Measurements from ENCODE around the gene EXTL1.

EXTL1 gene

DNA sequence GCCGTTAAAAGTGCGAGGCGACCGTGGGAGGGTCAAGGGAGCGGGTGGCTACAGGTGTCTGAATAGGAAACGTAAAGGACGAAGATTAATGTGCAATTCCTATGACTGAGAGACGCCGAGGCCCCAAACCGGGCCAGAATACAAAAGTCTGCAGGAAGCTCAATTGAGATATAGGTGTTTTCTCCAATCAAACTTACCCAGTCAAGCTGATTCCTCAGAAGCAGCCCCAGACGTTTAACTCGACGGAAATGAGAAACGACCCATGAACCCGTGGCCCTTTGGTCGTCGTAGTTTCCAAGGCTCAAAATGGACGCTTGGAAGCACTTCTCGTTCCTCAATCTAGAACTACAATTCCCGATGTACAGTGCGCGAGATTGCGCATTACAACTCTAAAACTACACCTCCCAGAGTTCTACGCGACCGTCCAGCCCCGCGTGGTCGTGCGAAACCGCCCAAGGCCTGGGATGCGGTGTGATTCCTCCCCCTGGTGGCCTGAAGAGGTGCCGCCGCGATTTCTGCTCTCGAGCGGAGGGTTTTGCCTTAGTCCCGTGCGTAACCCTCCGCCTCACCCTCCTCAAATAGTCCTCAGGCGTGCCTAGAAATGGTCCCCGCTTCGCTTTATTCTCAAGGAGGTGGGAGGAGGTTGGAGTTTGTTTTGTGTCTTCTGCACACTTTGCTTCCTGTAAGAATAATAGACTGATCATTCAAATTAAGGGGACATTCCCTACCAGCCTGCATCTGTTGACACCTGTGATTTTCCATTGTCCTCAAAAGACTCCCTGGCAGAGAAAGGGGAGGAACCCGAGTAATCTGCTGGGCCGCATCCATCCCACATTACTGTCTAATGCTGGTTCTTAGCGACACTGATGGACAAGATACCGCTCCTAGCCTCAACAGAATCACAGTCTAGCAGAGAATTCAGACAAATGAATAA, 23.5 kb upstream of the EXTL1 start, which contains the start of gene PAFAH2:
Gene PAFAH2 (minus strand): TSS at position 236 of the 934 bp plus-strand sequence. CDS start 7,247 bp downstream, outside the sequence.
- peak; percentile 99 to 100 (median 99) for DNase-seq

DNA sequence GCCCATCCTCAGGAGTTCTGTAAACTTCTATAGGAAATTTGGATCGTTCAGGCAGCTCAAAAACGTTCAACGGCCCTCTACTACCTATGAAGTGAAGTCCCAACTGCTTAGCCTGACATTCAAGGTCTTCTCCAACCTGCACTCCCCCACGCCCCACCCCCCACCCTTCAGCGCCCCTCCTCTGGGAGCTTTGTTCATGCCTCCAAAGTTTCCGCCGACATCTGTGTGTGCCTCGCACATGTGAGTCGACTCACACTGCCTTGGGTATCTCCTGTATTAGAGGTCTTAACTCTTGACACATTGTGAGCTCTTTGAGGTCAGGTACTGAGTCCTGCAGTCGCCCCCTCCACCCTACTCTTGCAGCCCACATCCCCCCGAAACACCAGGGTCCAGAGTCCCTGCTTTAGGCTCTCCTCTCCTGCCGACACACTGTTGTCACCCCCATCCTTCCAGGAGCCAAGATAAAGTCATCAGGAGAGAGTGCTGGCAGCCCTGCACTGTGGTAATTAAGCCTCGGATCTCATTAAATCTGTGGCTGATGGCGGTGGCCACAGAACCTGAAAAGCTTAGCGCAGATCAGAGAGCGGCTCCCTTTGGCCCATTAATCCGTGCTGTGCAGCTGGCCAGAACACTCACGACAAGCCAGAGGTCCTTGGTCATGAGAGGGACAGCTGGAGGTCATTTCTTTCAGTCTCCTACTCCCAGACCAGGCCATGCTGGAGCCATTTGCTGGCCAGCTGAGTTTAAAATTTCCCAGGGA, 22.4 kb upstream of the EXTL1 start:
- DNase-seq: no peak

GRCh38 chr1:26003262-26003661, 18.3 kb upstream of the EXTL1 start:
- DNase-seq: peak; percentile 21 to 62 (median 58)

DNA sequence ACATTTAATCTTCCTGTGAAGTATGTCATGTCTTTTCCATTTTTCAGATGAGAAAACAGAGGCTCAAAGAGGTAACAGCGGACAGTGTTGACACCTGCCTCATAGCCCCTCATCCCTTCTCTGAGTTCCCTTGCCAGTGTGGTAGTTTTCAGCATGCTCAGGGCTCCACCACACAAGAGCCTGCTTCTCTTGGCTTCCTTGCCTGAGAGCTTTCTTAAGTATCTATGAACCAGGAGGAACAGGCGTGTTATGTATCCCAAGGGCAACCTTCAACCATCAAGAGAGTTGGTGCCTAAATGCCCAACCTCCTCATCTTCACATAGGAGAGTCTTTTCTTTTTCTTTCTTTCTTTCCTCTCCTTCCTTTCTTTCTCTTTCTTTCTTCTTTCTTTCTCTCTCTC, 17.8 kb upstream of the EXTL1 start:
- DNase-seq: no peak

- DNase-seq: no peak
Observed at GRCh38 chr1:26005434-26006105, 16.0 kb upstream of the EXTL1 start.

DNA sequence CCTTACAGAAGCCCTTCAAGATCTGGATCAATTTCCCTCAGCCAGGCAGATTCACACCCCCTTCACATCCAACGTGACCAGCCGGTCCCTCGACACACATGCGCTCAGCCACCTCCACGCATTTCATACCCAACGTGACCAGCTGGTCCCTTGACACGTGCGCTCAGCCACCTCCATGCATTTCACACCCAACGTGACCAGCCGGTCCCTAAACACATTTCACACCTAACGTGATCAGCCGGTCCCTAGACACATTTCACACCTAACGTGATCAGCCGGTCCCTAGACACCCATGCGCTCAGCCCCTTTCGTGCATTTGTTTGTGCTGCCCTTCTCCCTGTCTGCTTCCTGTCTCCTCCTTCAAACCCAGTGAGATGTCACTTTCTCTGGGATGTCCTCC, 14.9 kb upstream of the EXTL1 start:
- no peak for DNase-seq

DNA sequence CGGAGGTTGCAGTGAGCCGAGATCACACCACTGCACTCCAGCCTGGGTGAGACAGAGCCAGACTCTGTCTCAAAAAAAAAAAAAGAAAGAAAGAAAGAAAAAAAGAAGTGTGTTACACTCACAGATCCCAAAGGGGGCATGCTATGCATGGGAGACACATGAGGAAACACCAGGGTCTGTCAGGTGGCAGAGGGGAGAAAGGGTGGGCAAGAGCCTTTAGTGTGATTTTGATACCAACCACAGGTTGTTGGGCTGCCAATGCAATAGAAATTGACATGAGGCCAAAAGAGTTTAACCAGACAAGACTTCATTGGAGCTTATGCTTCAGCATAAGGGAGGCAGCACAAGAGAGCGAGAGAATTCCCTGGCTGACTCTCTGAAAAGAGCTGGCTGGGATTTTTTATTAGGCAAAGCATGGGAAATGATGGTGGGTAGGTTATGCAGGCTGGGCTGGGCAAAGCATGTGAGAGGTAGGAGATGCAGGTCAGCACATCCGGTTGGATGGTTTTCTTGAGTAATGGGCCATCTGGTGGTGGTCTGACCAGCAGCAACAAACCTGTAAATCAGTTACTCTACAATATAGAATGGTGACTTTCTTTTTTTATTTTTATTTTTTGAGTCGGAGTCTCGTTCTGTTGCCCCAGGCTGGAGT, 11.7 kb upstream of the EXTL1 start:
- DNase-seq: no peak

DNA sequence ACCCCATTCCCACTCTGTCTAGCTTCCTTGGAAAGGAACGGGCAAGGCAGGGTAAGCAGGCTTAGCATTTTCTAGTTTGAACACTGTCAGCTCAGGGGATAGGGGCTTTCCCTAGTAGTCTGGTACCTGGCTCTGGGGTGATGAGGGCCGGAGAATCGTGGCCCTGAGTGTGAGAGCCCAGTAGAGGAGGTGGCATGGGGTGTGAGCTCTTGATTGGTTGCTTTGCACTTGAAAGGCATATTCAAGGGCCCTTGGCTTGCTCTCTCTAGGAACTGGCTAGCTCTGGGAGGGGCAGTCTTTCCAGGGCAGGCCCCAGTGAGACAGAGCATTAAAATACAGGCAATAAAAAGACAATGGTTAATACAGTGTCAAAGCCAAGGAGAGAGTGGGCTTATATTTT, 10.8 kb upstream of the EXTL1 start:
- DNase-seq: no peak

DNA sequence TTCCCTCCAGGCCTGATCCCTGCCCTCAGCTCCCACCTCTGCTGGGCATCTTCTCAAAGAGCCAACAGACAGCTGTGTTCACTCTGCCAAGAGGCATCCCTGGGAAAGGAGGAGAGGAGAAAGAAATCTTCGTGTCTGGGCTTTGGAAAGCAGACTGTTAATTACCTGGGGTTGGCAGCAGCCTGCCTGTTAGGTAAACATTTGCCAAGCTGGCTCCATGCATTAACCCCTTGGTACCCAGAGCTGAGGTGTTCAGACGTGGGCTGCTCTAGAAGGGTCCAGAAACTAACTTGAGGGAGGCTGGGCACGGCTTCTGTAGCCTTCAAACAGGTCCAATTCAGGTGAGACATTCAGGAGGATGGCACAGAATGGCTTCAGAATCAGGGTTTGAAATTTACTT, 8.7 kb upstream of the EXTL1 start:
- DNase-seq: no peak

DNA sequence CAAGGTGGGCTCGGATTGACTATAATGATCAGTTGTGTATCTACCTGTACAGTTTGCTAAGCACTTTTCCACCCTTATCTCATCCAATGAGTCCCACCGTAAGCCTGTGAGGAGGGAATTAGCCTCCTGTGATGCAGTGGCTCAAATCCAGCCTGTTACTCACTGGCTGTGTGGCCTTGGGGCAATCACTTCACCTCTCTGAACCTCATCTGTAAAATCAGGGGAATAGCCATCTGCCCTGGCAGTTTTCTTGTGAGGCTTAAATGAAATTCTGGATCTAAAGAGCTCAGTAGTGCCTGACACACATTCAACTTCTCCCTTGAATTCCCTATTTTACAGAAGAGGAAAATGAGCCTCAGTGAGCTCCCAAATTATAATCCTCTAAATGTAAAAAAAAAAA, 7.4 kb upstream of the EXTL1 start:
- DNase-seq: no peak

- peak; percentile 89 to 97 (median 94) for DNase-seq
Observed at GRCh38 chr1:26015358-26015757, 6.2 kb upstream of the EXTL1 start.

DNA sequence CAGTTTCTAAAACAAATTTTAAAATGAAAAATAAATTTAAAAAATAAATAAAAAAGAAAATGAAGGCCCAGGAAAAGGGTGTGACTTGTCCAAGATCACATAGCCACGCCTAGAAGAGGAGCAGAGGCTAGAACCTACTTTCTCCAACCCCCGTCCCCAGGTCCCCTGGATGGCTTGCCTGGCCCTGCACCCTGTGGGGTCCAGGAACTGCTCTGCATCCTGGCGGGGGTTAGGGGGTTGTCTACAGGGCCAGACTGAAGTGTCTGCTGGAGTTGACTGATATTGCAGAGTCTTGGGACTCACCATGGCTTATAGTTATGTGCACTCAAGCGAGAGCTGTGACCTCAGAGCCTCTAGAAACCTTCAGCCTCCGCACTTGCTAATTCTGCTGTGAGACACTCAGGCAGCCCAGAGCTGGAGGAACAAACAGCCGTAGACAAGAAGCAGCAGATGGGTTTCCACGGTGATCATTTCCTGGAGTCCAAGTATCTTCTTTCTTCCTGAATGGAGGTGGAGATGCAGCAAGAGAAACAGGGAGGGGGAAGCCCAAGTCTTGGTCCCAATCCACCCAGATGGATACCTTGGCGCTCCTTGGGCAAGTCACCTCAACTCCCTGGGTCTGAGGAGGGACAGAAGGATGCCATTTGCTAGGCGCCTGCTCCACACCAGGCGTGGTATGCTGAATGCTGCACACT, 5.2 kb upstream of the EXTL1 start:
- peak; percentile 42 to 62 (median 61) for DNase-seq

GRCh38 chr1:26016953-26017545, 4.5 kb upstream of the EXTL1 start:
- DNase-seq: peak in 3 of 4 experiments; percentile 48 to 60 (median 58)

GRCh38 chr1:26017606-26018005, 4.0 kb upstream of the EXTL1 start:
- DNase-seq: no peak

GRCh38 chr1:26019641-26020315, 1.8 kb upstream of the EXTL1 start:
- peak in 3 of 4 experiments; percentile 33 to 40 (median 36) for DNase-seq

DNA sequence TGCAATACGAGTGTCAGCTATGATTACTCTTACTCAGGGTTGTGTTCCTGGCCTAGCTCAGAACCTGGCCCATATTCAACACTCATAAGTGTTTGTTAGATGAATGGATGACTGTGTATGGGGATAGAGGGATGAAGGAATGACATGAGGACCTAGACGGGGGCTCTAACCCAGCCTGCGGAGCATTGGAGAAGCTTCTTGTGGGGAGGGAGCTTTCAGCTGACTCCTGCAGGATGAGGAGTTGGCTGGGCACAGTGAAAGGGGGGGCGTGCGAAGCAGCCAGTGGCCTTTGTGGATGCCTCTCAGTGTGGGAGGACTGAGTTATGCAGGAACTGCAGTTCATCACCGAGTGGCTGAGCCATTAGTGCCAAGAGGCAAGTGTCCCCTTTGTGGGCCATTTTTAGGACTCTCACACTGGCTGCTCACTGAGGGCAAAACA, 1.2 kb upstream of the EXTL1 start:
- DNase-seq: peak; percentile 31 to 55 (median 46)

GRCh38 chr1:26020941-26021646, 481 bp upstream of the EXTL1 start:
- no peak for DNase-seq

DNA sequence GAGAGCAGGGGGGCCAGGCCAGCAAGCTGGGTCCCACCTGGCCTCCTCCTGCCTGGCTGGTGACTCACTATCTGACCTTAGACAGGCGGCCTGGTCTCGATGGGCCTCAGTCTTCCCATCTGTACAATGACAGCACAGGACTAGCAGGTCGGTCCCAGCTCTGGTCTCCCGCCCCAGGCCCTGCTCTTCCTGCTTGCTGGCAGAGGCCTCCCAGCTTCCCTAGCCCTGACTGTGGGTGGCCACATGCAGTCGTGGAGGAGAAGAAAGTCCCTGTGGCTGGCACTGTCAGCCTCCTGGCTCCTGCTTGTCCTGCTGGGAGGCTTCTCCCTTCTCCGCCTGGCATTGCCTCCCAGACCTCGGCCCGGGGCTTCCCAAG, 817 bp downstream of the EXTL1 start:
- peak in 2 of 4 experiments; percentile 25 to 46 for DNase-seq

- no peak for DNase-seq
Observed at GRCh38 chr1:26023009-26023408, 1.4 kb downstream of the EXTL1 start.

GRCh38 chr1:26023826-26024225, 2.3 kb downstream of the EXTL1 start:
- DNase-seq: no peak
